Fibroblast of villous mesenchyme (primary cell): ENCODE measurements around the gene ZFYVE28. TPM values are rescaled to one million over a fixed set of nuclear protein-coding genes. Genes with fewer than 3 reads are reported as not detected.

Experiments
- DNase-seq: peaks from one replicate; pipeline ENCODE4 v3.0.0-alpha.2; 2010; ENCODE audit warnings: low read depth
- H3K4me3 ChIP-seq: 2 replicates; pipeline ENCODE4 v1.5.1; 2011; ENCODE audit warnings: low read depth, mild to moderate bottlenecking, low read length
- CTCF ChIP-seq: IDR thresholded peaks from 2 replicates; pipeline ENCODE4 v1.5.1; 2012; ENCODE audit warnings: low read depth, mild to moderate bottlenecking, low read length; ENCODE audit not compliant: insufficient read depth
- total RNA-seq: library from RNA; depleted of rRNA; stranded (reverse); fragments of >200 nt; gene quantifications from 2 replicates; pipeline ENCODE4 v1.2.3, GENCODE V29; 2012

ZFYVE28 gene
- total RNA-seq, 1 donor = 12.1 TPM

DNA sequence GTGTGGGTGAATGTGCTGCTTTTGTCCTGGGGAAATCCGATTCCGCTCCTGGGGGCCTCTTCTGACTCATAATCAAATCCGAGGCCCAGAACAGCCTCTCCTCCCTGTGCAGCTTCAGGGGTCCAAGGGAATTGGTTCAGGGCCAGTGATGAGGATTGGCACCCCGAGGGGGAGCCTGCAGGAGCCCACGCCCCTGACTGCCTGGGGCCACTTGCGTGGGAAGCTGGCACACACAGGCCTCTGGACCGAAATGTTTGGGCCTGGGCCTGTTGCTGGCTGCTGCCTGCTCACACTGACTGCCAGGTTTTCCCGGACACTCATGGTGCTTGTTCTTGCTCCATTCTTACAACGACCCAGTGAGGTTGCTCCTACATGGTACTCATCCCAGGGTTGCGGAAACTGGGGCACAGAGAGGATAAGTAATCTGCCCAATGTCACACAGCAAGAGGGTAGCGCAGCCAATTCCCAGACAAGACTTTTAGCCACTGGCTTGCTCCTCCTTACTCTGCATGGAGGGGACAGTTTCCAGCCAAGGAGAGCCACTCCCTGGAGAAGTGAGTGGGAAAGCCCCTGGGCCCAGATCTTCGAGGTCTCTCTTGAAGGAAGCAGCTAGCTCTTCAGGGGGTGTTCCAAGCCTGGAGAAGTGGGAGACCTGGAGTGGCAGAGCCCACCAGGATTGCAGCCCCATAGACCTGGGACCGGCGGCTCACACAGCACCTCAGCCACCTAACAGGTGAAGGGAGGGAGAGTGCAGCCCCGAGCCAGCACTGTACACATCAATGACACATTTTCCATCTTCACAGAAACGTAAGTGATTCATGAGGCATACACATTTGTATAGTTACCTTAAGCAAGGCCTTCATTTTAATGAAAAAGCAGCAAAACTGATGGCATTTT is 20.6 kb upstream of the ZFYVE28 start:
- no peak for TF ChIP-seq CTCF
- no peak overlapping the region for H3K4me3 ChIP-seq
- no peak for DNase-seq

DNA sequence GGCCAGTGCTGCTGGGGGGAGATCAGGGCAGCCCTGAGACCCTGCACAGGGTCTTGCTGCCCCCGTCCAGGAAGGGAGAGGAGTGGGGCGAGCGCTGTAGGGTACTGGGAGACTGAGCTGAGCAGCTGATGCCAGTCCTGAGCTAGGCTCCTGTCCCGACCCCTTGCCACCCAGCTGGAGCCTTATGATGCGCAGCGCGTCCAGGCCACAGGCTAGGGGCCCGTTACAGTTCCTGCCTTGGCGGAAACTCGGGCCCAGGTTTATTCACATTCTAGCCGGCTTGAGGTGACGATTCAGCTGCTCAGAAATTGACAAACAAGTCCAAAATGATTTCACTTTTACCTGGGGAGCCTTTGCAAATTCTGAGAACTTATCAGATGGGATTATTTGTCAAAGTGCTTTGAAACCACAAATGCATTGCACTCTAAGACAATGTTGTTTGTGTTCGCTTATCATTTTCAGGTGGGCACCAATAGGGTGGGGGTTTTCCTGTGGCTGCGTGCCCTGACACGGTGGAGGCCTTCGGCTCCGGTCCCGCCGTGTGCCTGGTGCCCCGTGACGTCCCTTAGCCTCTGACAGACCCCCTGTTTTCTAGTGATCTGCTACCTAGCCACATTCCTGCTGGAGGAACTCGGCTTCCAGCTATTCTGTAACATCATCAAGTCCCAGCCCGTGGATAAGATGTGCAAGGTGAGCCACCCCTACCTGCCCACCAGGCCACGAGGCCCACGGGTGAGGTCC is 19.2 kb upstream of the ZFYVE28 start:
- no peak for DNase-seq

DNA sequence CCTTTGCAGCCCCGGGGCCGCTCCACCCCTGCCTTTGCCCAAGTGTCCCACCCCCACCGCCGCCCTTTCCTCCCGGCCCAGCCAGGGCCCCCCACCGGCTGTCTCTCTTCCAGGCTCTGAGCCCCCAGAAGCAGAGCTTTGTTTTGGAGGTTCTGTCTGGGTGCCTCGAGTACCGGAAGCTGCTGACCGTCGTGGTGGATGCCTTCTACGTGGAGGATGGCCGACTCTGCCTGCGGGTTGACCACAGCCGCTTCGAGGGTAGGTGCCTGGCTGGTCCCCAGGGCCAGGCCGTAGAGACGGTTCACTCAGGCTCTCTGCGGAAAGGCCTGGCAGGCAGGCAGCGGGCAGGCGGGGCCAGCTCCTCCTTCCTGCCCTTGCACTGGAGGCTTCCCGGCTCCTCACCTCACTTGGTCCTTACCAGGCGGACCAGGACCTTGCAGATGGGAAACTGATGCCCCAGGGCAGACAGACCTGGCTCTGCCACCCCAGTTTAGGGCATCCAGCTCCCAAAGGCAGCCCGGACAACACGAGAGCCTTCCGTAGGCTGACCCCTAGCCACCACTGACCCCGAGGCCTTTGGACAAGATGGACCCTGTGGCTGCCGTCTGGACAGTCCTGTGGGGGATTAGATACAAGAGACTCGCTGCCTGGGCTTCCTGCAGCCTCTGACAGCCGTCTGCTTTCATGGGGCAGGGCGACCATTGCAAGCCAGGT is 18.5 kb upstream of the ZFYVE28 start:
- no peak overlapping the region for H3K4me3 ChIP-seq
- no peak for TF ChIP-seq CTCF
- DNase-seq = no peak

More for the DNA sequence above, 19.2 kb upstream of the ZFYVE28 start:
- TF ChIP-seq CTCF = no peak
- H3K4me3 ChIP-seq = no peak overlapping the region

DNA sequence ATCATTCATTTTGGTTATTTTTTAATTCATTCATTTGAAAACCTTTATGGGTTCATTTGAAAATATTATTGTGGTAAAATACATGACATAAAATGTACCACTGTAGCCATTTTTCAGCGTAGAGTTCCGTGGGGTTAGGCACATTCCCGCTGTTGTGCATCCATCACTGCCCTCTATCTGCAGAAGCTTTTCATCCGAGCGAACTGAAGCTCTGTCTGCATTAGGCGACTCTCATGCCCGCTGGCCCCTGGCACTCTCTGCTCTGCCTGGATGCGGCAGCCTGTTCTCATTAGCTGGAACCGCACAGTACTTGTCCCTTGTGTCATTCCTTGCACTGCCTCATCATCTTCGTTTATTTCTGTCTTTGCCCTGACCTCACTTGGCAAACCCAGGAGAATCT is 17.9 kb upstream of the ZFYVE28 start:
- no peak overlapping the region for H3K4me3 ChIP-seq
- DNase-seq = no peak

GRCh38 chr4:2434420-2434819 is 16.0 kb upstream of the ZFYVE28 start:
- no peak for DNase-seq
- H3K4me3 ChIP-seq = no peak overlapping the region
- TF ChIP-seq CTCF = no peak

More for the DNA sequence above, 17.9 kb upstream of the ZFYVE28 start:
- TF ChIP-seq CTCF = peak; percentile 30

GRCh38 chr4:2433609-2434350 is 15.3 kb upstream of the ZFYVE28 start:
- no peak for DNase-seq
- H3K4me3 ChIP-seq = no peak overlapping the region
- TF ChIP-seq CTCF = no peak
